ENCODE results near the gene PCDH9. TPM values are rescaled to one million over a fixed set of nuclear protein-coding genes. Genes with fewer than 3 reads are reported as not detected.

PCDH9 gene
- total and polyA plus RNA-seq, 2 of the 4 experiments (the other 2 are of a cell fraction) = 2.2 to 10.2 TPM

GRCh38 chr13:67156723-67157060 lies 73.4 kb downstream of the PCDH9 start:
- H2AFZ ChIP-seq (replicated peaks; ENCODE audit: low read length, poor library complexity) = no peak overlapping the region
- no peak overlapping the region for H3K14ac ChIP-seq (replicated peaks; ENCODE audit: low read depth, low read length)
- H2BK15ac ChIP-seq (ENCODE audit: low read depth, low read length) = no peak overlapping the region
- H3K56ac ChIP-seq (ENCODE audit: extremely low read depth, insufficient read depth, low read length) = no peak overlapping the region
- ChIA-PET POLR2A (ENCODE audit: unreplicated experiment) (no interaction called here), CTCF (no interaction called here)
- H2BK120ac ChIP-seq (ENCODE audit: low read depth, low read length) = no peak overlapping the region
- no peak overlapping the region for H2BK5ac ChIP-seq (ENCODE audit: low read depth, low read length, poor library complexity, severe bottlenecking)
- H3K9me3 ChIP-seq (ENCODE audit: control insufficient read depth, insufficient read depth, low read length) = no peaks in the 10 kb centered on the region
- 60% methylated on average over 1 of the region's 7 CpGs; no CpG with 5 or more reads in 1 of the 2 experiments for WGBS, 2 experiments (ENCODE audit: extremely low coverage in 2 of 2, insufficient read length in 1 of 2)
- H3K27ac ChIP-seq (ENCODE audit: insufficient read depth, low read length) = no peak overlapping the region
- no peak overlapping the region for H3K4me3 ChIP-seq (ENCODE audit: insufficient read depth, low read depth, low read length)
- H3K27me3 ChIP-seq (ENCODE audit: control insufficient read depth, insufficient read depth, low read length) = no peaks in the 10 kb centered on the region
- H3K23ac ChIP-seq (ENCODE audit: low read depth, low read length) = no peak overlapping the region
- no peaks in the 10 kb centered on the region for H3K9me1 ChIP-seq (ENCODE audit: insufficient read depth, low read length)
- H3K79me1 ChIP-seq (ENCODE audit: low read depth in 1 of 2, low read length in 2 of 2) = no peaks in the 10 kb centered on the region
- BruUV-seq (replicated peaks) = no TSS peak
- no peak for ATAC-seq (ENCODE audit: low read depth)
- H4K91ac ChIP-seq (ENCODE audit: insufficient read depth, low read depth, low read length) = no peak overlapping the region
- no peak overlapping the region for H2AK5ac ChIP-seq (ENCODE audit: low read depth, low read length)
- H3K9ac ChIP-seq (ENCODE audit: low read depth, low read length) = no peak overlapping the region
- H2AK9ac ChIP-seq (replicated peaks; ENCODE audit: low read depth, low read length, poor library complexity) = no peak overlapping the region
- no peaks in the 10 kb centered on the region for H4K20me1 ChIP-seq (ENCODE audit: insufficient read depth, low read length)
- no peaks in the 10 kb centered on the region for H3K4me1 ChIP-seq (ENCODE audit: control insufficient read depth, insufficient read depth, low read length)
- no peaks in the 10 kb centered on the region for H3K36me3 ChIP-seq (ENCODE audit: control insufficient read depth, insufficient read depth, low read length)
- in situ Hi-C loops (cut with MboI; ENCODE audit: low sequenced_read_pairs) (no loop called here), dilution Hi-C loops (cut with HindIII; ENCODE audit: low sequenced_read_pairs, unreplicated experiment) (no loop called here), intact Hi-C loops (cut with micrococcal nuclease) (no loop called here)
- H3K18ac ChIP-seq (ENCODE audit: low read depth, low read length) = no peak overlapping the region
- no peak overlapping the region for H4K8ac ChIP-seq (ENCODE audit: low read depth in 2 of 2, low read length in 2 of 2)
- TF ChIP-seq BHLHE40 (IDR thresholded peaks at IDR 0.05; ENCODE audit: low read depth, low read length) (no peak), RCOR1 (IDR thresholded peaks at IDR 0.05; ENCODE audit: insufficient replicate concordance, low read length) (no peak), CEBPB (IDR thresholded peaks at IDR 0.05; ENCODE audit: low read depth, low read length) (no peak), CHD1 (IDR thresholded peaks at IDR 0.05; ENCODE audit: low read depth, low read length) (no peak), POLR2A (IDR thresholded peaks at IDR 0.05; ENCODE audit: low read depth, low read length) (no peak), MAZ (IDR thresholded peaks at IDR 0.05; ENCODE audit: borderline replicate concordance, low read depth, low read length) (no peak), USF2 (IDR thresholded peaks at IDR 0.05; ENCODE audit: low read depth, low read length) (no peak), FOS (IDR thresholded peaks at IDR 0.05; ENCODE audit: low read depth, low read length) (no peak), MAFK (IDR thresholded peaks at IDR 0.05; ENCODE audit: low read depth, low read length) (no peak), RAD21 (IDR thresholded peaks at IDR 0.05; ENCODE audit: low read length) (no peak), SMC3 (IDR thresholded peaks at IDR 0.05; ENCODE audit: low read depth, low read length) (no peak), RFX5 (IDR thresholded peaks at IDR 0.05; ENCODE audit: low read depth, low read length) (no peak), NFE2L2 (IDR thresholded peaks at IDR 0.05; ENCODE audit: low read depth, low read length) (no peak), CTCF (conservative IDR thresholded peaks at IDR 0.05; ENCODE audit: low read depth, low read length) (no peak), MXI1 (IDR thresholded peaks at IDR 0.05; ENCODE audit: borderline replicate concordance, low read depth, low read length) (no peak)
- TF ChIP-seq, protein P1, sequence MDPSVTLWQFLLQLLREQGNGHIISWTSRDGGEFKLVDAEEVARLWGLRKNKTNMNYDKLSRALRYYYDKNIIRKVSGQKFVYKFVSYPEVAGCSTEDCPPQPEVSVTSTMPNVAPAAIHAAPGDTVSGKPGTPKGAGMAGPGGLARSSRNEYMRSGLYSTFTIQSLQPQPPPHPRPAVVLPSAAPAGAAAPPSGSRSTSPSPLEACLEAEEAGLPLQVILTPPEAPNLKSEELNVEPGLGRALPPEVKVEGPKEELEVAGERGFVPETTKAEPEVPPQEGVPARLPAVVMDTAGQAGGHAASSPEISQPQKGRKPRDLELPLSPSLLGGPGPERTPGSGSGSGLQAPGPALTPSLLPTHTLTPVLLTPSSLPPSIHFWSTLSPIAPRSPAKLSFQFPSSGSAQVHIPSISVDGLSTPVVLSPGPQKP (IDR thresholded peaks at IDR 0.05; ENCODE audit: borderline replicate concordance, low read depth, low read length) = no peak
- H4K5ac ChIP-seq (ENCODE audit: low read depth, low read length) = no peak overlapping the region
- no peak overlapping the region for H3K4me2 ChIP-seq (ENCODE audit: low read depth, low read length)
- H3K4ac ChIP-seq (ENCODE audit: low read depth, low read length) = no peak overlapping the region
- H2BK20ac ChIP-seq (ENCODE audit: low read depth, low read length) = no peak overlapping the region
- DNase-seq = no peak

All from IMR-90 (cell line).